Skeletal muscle tissue (tissue), 4 donors: ENCODE measurements around the gene TRDN. TPM values are rescaled to one million over a fixed set of nuclear protein-coding genes. Genes with fewer than 3 reads are reported as not detected.

Experiments
- H3K27ac ChIP-seq: one replicate; pipeline ENCODE4 v1.7.0; 2013; ENCODE audit warnings: mild to moderate bottlenecking, low read depth, low read length, inconsistent platforms
- H3K27me3 ChIP-seq, 3 donors: one replicate each; pipeline ENCODE4 v1.7.0; 2013; ENCODE audit warnings: low read length in 3 of 3; ENCODE audit not compliant: control insufficient read depth in 3 of 3, insufficient read depth in 3 of 3
- H3K36me3 ChIP-seq, 3 donors: one replicate each; pipeline ENCODE4 v1.7.0; 2013; ENCODE audit warnings: low read length in 3 of 3; ENCODE audit not compliant: control insufficient read depth in 3 of 3, insufficient read depth in 3 of 3
- H3K4me1 ChIP-seq, 3 donors: one replicate each; pipeline ENCODE4 v1.7.0; 2013; ENCODE audit warnings: low read length in 3 of 3, mild to moderate bottlenecking in 3 of 3; ENCODE audit not compliant: control insufficient read depth in 3 of 3, insufficient read depth in 3 of 3
- H3K4me3 ChIP-seq, 3 donors: one replicate each; pipeline ENCODE4 v1.7.0; 2013; ENCODE audit warnings: low read length in 3 of 3
- H3K9ac ChIP-seq, 3 donors: one replicate each; pipeline ENCODE4 v1.7.0; 2013; ENCODE audit warnings: low read length in 3 of 3, mild to moderate bottlenecking in 3 of 3, moderate library complexity in 2 of 3, low read depth in 1 of 3
- H3K9me3 ChIP-seq, 3 donors: one replicate each; pipeline ENCODE4 v1.7.0; 2013; ENCODE audit warnings: low read length in 3 of 3; ENCODE audit not compliant: control insufficient read depth in 3 of 3
- total RNA-seq: library from RNA; depleted of rRNA; stranded (reverse); fragments of >200 nt; gene quantifications from one replicate; pipeline ENCODE4 v1.2.3, GENCODE V29; 2014
- donor health status: Osteomylitis.

Gene TRDN
- total RNA-seq, 1 donor from 2014 or later = 73.1 TPM

DNA sequence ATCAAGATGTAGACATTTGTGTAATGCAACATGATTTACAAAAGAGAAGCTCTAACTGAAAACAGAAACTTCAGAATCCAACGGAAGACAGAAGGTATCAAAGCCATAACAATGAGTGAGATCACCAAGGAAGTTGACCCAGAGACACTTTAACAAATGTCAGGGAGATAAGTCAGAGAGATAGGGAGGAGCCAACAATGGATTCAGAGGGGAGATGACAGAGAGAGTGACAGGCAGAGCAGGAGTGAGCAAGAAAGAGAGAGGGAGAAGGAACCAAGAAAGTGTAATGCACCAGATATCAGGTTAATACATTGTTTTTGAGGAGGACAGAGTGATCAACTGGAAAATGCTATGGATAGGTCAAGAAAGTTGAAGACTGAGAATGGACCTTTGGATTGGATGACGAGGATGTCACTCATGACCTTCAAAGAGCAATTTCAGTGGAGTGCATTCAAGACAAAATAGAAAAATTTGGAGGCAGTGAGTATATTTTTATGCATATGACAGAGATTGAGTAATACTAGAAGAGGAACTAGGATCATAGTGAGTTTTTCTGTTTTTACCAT is 86.6 kb downstream of the TRDN start:
- peaks cover 0 to 8% (median 0%) of the 10 kb centered on the region in 3 donors for H3K36me3 ChIP-seq
- H3K9ac ChIP-seq = no peak overlapping the region
- H3K4me1 ChIP-seq = peaks cover 9 to 30% (median 28%) of the 10 kb centered on the region in 3 donors
- H3K4me3 ChIP-seq = no peak overlapping the region
- no peaks in the 10 kb centered on the region for H3K9me3 ChIP-seq
- H3K27ac ChIP-seq = no peak overlapping the region
- H3K27me3 ChIP-seq = no peaks in the 10 kb centered on the region

DNA sequence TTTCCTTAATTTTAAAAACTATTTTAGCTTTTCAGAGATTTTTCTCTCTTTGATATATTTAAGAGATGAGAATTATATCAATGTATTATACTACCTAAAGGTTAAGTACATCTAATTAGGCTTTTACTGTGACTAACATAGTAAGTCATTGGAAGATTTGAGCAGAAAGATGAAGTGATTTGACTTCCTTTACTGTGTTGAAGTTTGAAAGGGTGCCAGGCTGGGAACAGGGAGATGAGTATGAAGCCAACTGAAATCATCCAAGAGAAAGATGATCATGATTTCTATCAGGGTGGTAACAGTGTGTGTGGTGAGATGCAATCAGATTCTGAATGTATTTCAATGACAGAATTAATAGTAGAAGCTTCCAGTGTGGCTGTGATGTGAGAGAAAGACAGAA is 87.3 kb downstream of the TRDN start:
- no peak overlapping the region for H3K27ac ChIP-seq
- H3K9me3 ChIP-seq = no peaks in the 10 kb centered on the region
- peaks cover 9 to 30% (median 22%) of the 10 kb centered on the region in 3 donors for H3K4me1 ChIP-seq
- no peaks in the 10 kb centered on the region for H3K27me3 ChIP-seq
- H3K4me3 ChIP-seq = no peak overlapping the region
- H3K36me3 ChIP-seq = peaks cover 0 to 8% (median 0%) of the 10 kb centered on the region in 3 donors
- H3K9ac ChIP-seq = no peak overlapping the region

DNA sequence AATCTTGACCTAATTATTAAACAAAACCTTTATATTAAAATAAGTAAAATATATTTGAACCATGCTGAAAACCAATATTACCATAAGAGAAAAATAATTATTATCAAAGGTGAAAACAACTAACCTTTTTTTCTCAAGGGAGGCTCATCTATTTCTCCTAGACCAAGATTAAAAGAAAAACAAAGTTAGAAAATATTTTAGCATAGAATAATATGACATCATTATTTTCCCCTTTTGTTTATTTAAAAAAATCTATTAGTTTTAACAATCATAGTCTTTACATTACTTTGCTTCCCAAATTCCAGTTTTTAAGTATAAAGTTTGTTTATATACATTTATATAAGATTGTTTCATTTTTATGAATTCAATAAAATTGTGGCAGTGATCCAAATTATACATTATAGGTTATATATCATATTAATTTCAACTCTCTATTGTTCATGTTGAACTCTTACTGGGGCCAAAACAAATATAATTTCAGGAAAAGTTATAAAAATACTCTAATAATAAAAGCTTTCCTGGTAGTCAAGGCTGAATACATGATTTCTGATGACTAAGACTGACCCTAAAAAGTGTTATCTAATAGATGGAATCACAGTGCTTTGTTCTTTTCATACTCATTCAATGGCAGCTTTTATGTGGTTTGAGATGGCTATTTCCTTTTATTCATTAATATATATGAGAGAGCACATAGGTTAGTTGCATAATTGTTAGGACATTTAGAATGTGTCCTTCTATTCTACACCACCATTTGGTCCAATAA is 89.4 kb downstream of the TRDN start:
- peaks cover 0 to 14% (median 0%) of the 10 kb centered on the region in 3 donors for H3K36me3 ChIP-seq
- H3K27ac ChIP-seq = no peak overlapping the region
- peaks cover 3 to 16% (median 13%) of the 10 kb centered on the region in 3 donors for H3K4me1 ChIP-seq
- H3K9me3 ChIP-seq = no peaks in the 10 kb centered on the region
- no peak overlapping the region for H3K9ac ChIP-seq
- no peak overlapping the region for H3K4me3 ChIP-seq
- no peaks in the 10 kb centered on the region for H3K27me3 ChIP-seq

DNA sequence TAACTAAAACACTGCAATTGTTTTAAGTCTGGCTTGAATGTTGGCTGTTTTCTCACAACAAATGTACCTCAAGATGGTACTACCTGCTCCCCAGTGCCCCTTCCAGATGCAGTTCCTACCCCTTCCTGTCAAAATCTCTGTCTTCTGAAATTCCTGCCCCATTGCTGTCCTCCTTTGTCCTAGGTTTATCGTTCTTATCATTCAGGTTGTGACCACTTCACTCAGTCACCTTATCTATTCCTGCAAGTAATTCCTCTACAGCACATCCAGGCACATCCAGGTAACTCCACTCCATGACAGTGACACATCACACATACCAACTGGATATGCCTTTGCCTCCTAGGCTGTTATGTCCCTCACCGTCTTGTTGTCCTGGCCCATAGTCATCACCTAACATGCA is 90.2 kb downstream of the TRDN start:
- H3K36me3 ChIP-seq = peaks cover 0 to 14% (median 0%) of the 10 kb centered on the region in 3 donors
- no peaks in the 10 kb centered on the region for H3K27me3 ChIP-seq
- H3K4me1 ChIP-seq = peaks cover 3 to 16% (median 8%) of the 10 kb centered on the region in 3 donors
- no peaks in the 10 kb centered on the region for H3K9me3 ChIP-seq
- H3K4me3 ChIP-seq = no peak overlapping the region
- H3K27ac ChIP-seq = no peak overlapping the region
- no peak overlapping the region for H3K9ac ChIP-seq

DNA sequence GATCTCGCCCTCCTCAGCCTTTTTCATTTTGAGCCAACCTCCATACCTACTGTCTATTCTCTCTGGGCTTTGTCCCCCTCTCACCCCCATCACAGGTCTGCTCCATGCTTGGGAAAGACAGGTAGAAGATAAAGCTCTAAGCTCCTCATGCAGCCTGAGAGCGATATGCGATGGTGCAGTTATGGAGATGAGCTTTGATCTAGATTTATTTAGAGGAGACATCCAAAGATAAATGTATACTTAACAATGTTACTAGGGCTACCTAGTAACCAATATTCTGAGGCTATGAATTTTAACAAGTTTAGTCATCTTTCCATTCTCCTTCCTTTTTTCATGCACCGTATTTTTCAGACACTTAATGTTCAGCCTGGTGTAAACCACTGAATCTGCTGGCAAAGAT is 95.3 kb downstream of the TRDN start:
- Histone ChIP-seq H3K36me3 (peaks cover 0 to 13% (median 0%) of the 10 kb centered on the region in 3 donors), H3K9ac (no peak overlapping the region), H3K4me1 (peaks cover 0 to 2% (median 0%) of the 10 kb centered on the region in 3 donors), H3K27ac (no peak overlapping the region), H3K27me3 (no peaks in the 10 kb centered on the region), H3K9me3 (no peaks in the 10 kb centered on the region), H3K4me3 (no peak overlapping the region)

DNA sequence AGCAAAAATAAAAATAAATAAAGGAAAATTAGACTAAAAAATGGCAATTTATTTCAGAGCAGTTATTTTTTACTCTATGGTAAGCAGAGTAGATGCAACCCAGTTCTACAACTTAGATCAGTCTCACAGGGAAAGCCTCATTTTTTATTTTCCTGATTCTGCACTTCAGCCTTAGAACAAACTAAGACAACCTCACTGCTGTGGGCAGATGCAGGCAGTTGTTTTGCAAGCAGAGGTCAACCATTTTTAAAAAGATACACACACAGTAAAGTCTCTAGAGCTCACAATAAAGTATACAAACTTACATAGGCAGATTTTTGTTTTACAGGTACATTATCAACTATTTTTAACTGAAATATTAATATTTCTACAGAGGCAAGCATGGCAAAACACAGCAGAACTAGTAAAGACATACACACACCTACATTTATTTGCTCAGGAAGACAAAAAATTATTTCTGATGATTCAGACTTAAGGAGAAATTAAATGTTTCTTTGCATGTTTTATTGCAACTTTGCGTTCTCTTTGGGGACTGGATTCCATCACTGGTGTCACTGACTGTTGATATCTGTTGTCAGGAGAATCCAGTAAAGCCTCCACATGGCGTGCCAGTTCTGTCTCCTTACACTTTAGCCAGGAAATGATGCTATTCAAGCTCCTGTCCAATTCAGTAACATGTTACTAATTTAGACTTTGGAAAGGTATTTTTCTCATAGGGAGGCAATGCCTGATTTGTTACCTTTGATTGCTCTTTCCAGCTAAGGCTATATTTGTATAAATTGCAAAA is 102.7 kb downstream of the TRDN start:
- no peak overlapping the region for H3K4me3 ChIP-seq
- no peak overlapping the region for H3K9ac ChIP-seq
- H3K27me3 ChIP-seq = no peaks in the 10 kb centered on the region
- H3K36me3 ChIP-seq = no peaks in the 10 kb centered on the region
- peak overlapping the region; percentile 28 for H3K27ac ChIP-seq
- peaks cover 12 to 27% (median 24%) of the 10 kb centered on the region in 3 donors for H3K4me1 ChIP-seq
- no peaks in the 10 kb centered on the region for H3K9me3 ChIP-seq

DNA sequence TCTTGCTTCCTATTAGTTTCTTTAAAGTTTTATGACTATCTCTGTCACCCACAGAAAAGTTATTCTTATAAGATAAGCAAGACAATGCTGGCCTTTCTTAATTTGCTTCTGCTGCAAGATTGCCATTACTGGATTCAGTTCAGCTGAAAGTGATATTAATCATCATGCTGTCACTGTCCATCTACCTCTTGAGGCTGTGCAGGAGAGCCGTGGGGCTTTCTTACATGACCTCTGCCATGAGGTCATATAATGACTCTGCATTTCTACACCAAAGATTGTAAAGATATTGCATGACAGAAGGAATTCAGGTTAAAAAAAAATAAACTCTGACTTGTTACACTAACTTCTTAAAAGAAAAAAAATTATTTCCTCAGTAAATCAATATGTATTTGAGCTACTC is 106.9 kb downstream of the TRDN start:
- Histone ChIP-seq H3K9ac (no peak overlapping the region), H3K4me1 (peaks cover 12 to 27% (median 18%) of the 10 kb centered on the region in 3 donors), H3K27me3 (no peaks in the 10 kb centered on the region), H3K27ac (no peak overlapping the region), H3K4me3 (no peak overlapping the region), H3K9me3 (no peaks in the 10 kb centered on the region), H3K36me3 (peaks cover 0 to 6% (median 0%) of the 10 kb centered on the region in 3 donors)

DNA sequence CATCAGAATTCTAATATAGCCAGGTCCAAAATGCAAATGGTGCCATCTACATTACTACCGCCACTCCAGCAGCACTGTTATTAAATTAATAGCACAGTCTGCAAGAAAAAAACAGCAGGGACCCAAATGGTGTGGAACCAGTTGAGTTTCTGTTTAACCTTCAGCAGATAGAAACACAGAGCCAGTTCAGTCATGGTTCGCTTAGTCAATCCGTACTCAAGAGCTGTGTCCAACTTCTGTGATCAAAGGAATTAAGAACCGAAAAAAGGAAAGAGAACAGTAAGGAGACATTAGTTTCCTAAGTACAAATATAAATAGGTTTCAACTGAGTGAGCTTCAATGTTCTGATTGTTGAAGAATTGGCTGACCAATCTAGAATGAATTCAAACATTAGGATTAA is 107.7 kb downstream of the TRDN start:
- Histone ChIP-seq H3K4me1 (peaks cover 8 to 22% (median 14%) of the 10 kb centered on the region in 3 donors), H3K36me3 (peaks cover 0 to 6% (median 0%) of the 10 kb centered on the region in 3 donors), H3K9ac (no peak overlapping the region), H3K9me3 (no peaks in the 10 kb centered on the region), H3K4me3 (no peak overlapping the region), H3K27ac (peak overlapping the region; percentile 0), H3K27me3 (no peaks in the 10 kb centered on the region)

DNA sequence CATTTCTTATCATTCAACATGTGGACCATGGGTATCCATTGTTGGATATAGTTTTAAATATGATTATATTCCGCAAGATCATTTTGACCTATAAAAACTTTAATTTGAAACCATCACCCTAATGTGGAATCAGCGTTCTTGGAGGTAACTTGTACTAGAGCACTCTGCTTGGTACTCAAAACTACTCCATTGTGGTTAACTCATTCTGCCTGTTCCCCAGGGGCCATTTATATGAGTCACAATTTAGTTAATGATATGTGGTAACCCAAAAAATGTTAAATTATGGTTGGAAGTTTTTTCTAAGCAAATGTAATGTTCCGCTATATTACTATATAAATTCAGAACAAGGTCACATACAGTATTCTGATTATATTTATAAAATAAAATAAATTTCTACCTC is 109.3 kb downstream of the TRDN start:
- peaks cover 3 to 8% (median 6%) of the 10 kb centered on the region in 3 donors for H3K36me3 ChIP-seq
- no peak overlapping the region for H3K27ac ChIP-seq
- H3K9ac ChIP-seq = no peak overlapping the region
- no peaks in the 10 kb centered on the region for H3K27me3 ChIP-seq
- no peaks in the 10 kb centered on the region for H3K9me3 ChIP-seq
- H3K4me3 ChIP-seq = no peak overlapping the region
- peaks cover 8 to 12% (median 9%) of the 10 kb centered on the region in 3 donors for H3K4me1 ChIP-seq
